Measurements from ENCODE around the gene ZNF614. TPM values are rescaled to one million over a fixed set of nuclear protein-coding genes. Genes with fewer than 3 reads are reported as not detected.
"Not testable (repeated sequence)": the region's sequence is repeated elsewhere in the genome, so short reads cannot be mapped to it uniquely, and the experiment has no call there.

Gene ZNF614
- total and polyA plus RNA-seq, 9 donors: 6.3 to 10.2 (median 8.6) TPM

GRCh38 chr19:52039169-52039568 lies 11.0 kb upstream of the ZNF614 start:
- no peak overlapping the region for H3K4me3 ChIP-seq (ENCODE audit: low read length)
- peaks cover 59% of the 10 kb centered on the region for H3K9me3 ChIP-seq (replicated peaks; ENCODE audit: control insufficient read depth, low read depth, low read length)
- no peak for DNase-seq
- H3K27ac ChIP-seq (ENCODE audit: low read length): no peak overlapping the region
- no peaks in the 10 kb centered on the region for H3K4me1 ChIP-seq (ENCODE audit: control insufficient read depth, insufficient read depth, low read length)
- no CpG with 5 or more reads among the region's 4 CpGs for WGBS (ENCODE audit: insufficient coverage)
- peaks cover 66% of the 10 kb centered on the region for H3K36me3 ChIP-seq (ENCODE audit: control insufficient read depth, insufficient read depth, low read length)
- H3K27me3 ChIP-seq (ENCODE audit: control insufficient read depth, insufficient read depth, low read length): no peaks in the 10 kb centered on the region

GRCh38 chr19:52034051-52034728 lies 6.0 kb upstream of the ZNF614 start:
- peaks cover 55% of the 10 kb centered on the region for H3K36me3 ChIP-seq (ENCODE audit: control insufficient read depth, insufficient read depth, low read length)
- no peak overlapping the region for H3K4me3 ChIP-seq (ENCODE audit: low read length)
- no peaks in the 10 kb centered on the region for H3K27me3 ChIP-seq (ENCODE audit: control insufficient read depth, insufficient read depth, low read length)
- 100% methylated on average over 5 of the region's 12 CpGs for WGBS (ENCODE audit: insufficient coverage)
- H3K9me3 ChIP-seq (replicated peaks; ENCODE audit: control insufficient read depth, low read depth, low read length): peaks cover 73% of the 10 kb centered on the region
- DNase-seq: no peak
- H3K4me1 ChIP-seq (ENCODE audit: control insufficient read depth, insufficient read depth, low read length): no peaks in the 10 kb centered on the region
- no peak overlapping the region for H3K27ac ChIP-seq (ENCODE audit: low read length)

DNA sequence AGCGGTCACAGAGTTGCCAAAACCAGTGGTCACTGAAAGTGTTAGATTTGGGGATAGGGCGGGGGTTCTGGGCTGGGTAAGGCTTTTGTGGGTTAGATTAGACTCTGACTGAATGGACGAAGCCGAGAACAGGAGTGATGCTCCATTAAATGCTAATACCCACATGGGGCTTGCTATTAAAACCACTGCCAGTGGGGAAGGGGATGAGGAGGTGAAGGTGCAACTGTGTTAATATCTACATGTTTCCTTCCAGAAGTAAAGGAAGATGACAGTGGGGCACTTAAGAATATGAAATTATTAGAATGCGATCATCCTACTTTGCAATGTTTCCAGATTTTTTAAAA lies 573 bp upstream of the ZNF614 start:
- Histone ChIP-seq H3K27me3 (ENCODE audit: control insufficient read depth, insufficient read depth, low read length) (no peaks in the 10 kb centered on the region), H3K27ac (ENCODE audit: low read length) (peak overlapping the region; percentile 95), H3K36me3 (ENCODE audit: control insufficient read depth, insufficient read depth, low read length) (peaks cover 34% of the 10 kb centered on the region), H3K4me1 (ENCODE audit: control insufficient read depth, insufficient read depth, low read length) (peaks cover 2% of the 10 kb centered on the region), H3K9me3 (replicated peaks; ENCODE audit: control insufficient read depth, low read depth, low read length) (peaks cover 37% of the 10 kb centered on the region), H3K4me3 (ENCODE audit: low read length) (peak overlapping the region; percentile 63)
- WGBS (ENCODE audit: insufficient coverage): 0% methylated on average over 1 of the region's 5 CpGs
- DNase-seq: no peak

- 93% methylated on average over 6 of the region's 15 CpGs for WGBS (ENCODE audit: insufficient coverage)
- H3K27ac ChIP-seq (ENCODE audit: low read length); H3K4me3 ChIP-seq (ENCODE audit: low read length); H3K4me1 ChIP-seq (ENCODE audit: control insufficient read depth, insufficient read depth, low read length); H3K27me3 ChIP-seq (ENCODE audit: control insufficient read depth, insufficient read depth, low read length); DNase-seq: not testable (repeated sequence)
- H3K36me3 ChIP-seq (ENCODE audit: control insufficient read depth, insufficient read depth, low read length): peaks cover 44% of the 10 kb centered on the region
- H3K9me3 ChIP-seq (replicated peaks; ENCODE audit: control insufficient read depth, low read depth, low read length): peaks cover 33% of the 10 kb centered on the region
These were observed 1.8 kb downstream of the ZNF614 start for GRCh38 chr19:52026255-52026990.

DNA sequence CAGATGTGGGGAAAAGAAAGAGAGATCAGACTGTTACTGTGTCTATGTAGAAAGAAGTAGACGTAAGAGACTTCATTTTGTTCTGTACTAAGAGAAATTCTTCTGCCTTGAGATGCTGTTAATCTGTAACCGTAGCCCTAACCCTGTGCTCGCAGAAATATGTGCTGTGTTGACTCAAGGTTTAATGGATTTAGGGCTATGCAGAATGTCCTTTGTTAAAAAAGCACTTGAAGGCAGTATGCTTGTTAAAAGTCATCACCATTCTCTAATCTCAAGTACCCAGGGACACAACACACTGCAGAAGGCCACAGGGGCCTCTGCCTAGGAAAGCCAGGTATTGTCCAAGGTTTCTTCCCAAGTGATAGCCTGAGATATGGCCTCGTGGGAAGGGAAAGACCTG lies 3.7 kb downstream of the ZNF614 start:
- not testable (repeated sequence) for H3K27ac ChIP-seq (ENCODE audit: low read length); H3K27me3 ChIP-seq (ENCODE audit: control insufficient read depth, insufficient read depth, low read length); H3K4me3 ChIP-seq (ENCODE audit: low read length); DNase-seq; H3K4me1 ChIP-seq (ENCODE audit: control insufficient read depth, insufficient read depth, low read length)
- H3K36me3 ChIP-seq (ENCODE audit: control insufficient read depth, insufficient read depth, low read length): peaks cover 58% of the 10 kb centered on the region
- WGBS (ENCODE audit: insufficient coverage): 94% methylated on average over 2 of the region's 4 CpGs
- H3K9me3 ChIP-seq (replicated peaks; ENCODE audit: control insufficient read depth, low read depth, low read length): peaks cover 32% of the 10 kb centered on the region

GRCh38 chr19:52022193-52022592 lies 6.0 kb downstream of the ZNF614 start:
- 93% methylated on average over 13 of the region's 15 CpGs for WGBS (ENCODE audit: insufficient coverage)
- H3K27me3 ChIP-seq (ENCODE audit: control insufficient read depth, insufficient read depth, low read length): no peaks in the 10 kb centered on the region
- H3K4me1 ChIP-seq (ENCODE audit: control insufficient read depth, insufficient read depth, low read length): no peaks in the 10 kb centered on the region
- peaks cover 37% of the 10 kb centered on the region for H3K9me3 ChIP-seq (replicated peaks; ENCODE audit: control insufficient read depth, low read depth, low read length)
- H3K36me3 ChIP-seq (ENCODE audit: control insufficient read depth, insufficient read depth, low read length): peaks cover 67% of the 10 kb centered on the region
- no peak overlapping the region for H3K27ac ChIP-seq (ENCODE audit: low read length)
- DNase-seq: no peak
- no peak overlapping the region for H3K4me3 ChIP-seq (ENCODE audit: low read length)

DNA sequence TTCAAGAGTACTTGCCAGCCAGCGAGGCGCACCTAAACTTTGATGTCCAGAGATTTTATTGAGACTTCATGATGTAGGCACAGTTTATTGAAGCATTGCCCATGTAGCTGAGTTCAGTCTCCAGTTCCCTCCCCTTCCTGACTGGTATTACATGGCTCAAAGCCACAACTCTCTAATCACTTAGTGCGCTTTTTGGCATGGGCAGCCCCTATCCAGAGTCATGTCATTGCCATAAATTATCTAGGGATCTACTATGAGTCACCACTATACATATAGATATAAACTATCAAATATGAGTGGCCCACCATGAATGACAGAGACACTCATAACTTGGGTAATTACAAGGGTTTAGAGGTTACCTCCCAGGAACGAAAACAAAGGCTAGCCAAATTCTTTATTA lies 7.7 kb downstream of the ZNF614 start:
- no peaks in the 10 kb centered on the region for H3K27me3 ChIP-seq (ENCODE audit: control insufficient read depth, insufficient read depth, low read length)
- H3K36me3 ChIP-seq (ENCODE audit: control insufficient read depth, insufficient read depth, low read length): peaks cover 75% of the 10 kb centered on the region
- WGBS (ENCODE audit: insufficient coverage): no CpG with 5 or more reads among the region's 4 CpGs
- H3K27ac ChIP-seq (ENCODE audit: low read length): no peak overlapping the region
- H3K4me3 ChIP-seq (ENCODE audit: low read length): no peak overlapping the region
- peaks cover 48% of the 10 kb centered on the region for H3K9me3 ChIP-seq (replicated peaks; ENCODE audit: control insufficient read depth, low read depth, low read length)
- H3K4me1 ChIP-seq (ENCODE audit: control insufficient read depth, insufficient read depth, low read length): no peaks in the 10 kb centered on the region
- no peak for DNase-seq

DNA sequence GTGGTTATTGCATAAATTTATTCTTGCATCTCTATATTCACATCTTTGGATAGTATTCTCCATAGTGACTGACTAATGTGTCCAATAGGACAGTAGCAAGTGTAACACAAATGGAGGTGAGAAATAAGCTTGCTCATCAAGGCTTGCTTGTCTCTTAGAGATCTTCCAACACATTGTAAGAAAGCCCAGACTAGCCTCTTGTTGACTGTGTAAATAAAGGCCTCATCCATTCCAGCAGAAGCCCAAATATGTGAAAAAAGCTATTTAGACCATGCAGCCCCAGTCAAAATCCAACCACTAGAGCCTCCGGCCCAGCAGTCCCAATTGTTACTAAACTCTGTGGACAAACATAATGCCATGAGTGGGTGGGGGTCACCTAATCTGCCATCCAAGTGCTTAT lies 17.5 kb downstream of the ZNF614 start:
- DNase-seq: no peak
- no peaks in the 10 kb centered on the region for H3K27me3 ChIP-seq (ENCODE audit: control insufficient read depth, insufficient read depth, low read length)
- H3K27ac ChIP-seq (ENCODE audit: low read length): no peak overlapping the region
- peaks cover 4% of the 10 kb centered on the region for H3K36me3 ChIP-seq (ENCODE audit: control insufficient read depth, insufficient read depth, low read length)
- peaks cover 9% of the 10 kb centered on the region for H3K9me3 ChIP-seq (replicated peaks; ENCODE audit: control insufficient read depth, low read depth, low read length)
- H3K4me3 ChIP-seq (ENCODE audit: low read length): no peak overlapping the region
- WGBS (ENCODE audit: insufficient coverage): no CpG with 5 or more reads among the region's 1 CpG
- peaks cover 5% of the 10 kb centered on the region for H3K4me1 ChIP-seq (ENCODE audit: control insufficient read depth, insufficient read depth, low read length)

DNA sequence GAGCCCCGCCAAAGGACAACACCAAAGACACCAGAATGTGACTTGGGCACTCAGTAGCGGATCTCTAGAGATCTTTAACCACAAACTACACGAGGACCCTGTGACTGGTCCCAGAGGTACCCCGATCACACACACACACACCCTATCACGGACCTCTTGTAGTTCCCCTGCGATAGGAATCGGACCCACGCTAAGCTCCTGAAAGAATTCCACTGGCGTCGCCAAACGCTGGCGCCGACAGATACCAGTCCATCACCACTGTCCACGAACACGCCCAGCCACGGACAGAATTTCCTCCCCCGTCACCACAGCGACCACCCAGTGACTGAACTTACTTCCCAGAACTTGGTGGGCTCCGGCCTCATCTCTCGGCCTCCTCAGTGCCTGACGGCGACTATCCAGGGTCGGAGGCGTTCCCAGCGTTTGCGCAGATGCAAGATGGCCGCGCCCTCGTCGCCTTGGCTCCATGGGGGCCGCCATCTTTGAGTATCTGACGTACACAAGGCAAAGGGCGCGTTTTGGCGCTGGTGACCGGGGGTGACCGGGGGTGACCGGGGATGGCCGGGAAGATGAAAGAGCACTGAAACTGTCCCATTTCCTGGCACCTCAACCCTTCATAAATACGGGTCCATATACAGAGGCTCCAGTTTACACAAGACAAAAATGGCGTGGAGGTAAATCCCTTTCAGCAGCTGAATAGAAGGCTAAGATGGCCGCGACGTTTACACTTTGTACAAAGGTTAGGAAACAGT lies 20.2 kb downstream of the ZNF614 start, which contains the start of gene ZNF615:
Gene ZNF615, minus strand, starts transcription at position 406 of the 752 bp plus-strand sequence. CDS start 4,500 bp downstream, outside the sequence.
- Histone ChIP-seq H3K9me3 (replicated peaks; ENCODE audit: control insufficient read depth, low read depth, low read length) (peaks cover 14% of the 10 kb centered on the region), H3K27me3 (ENCODE audit: control insufficient read depth, insufficient read depth, low read length) (no peaks in the 10 kb centered on the region), H3K4me1 (ENCODE audit: control insufficient read depth, insufficient read depth, low read length) (peaks cover 5% of the 10 kb centered on the region), H3K4me3 (ENCODE audit: low read length) (peak within 1 kb of the TSS; percentile 91), H3K27ac (ENCODE audit: low read length) (peak within 1 kb of the TSS; percentile 79), H3K36me3 (ENCODE audit: control insufficient read depth, insufficient read depth, low read length) (peaks cover 5% of the 10 kb centered on the region)
- DNase-seq: peak; percentile 97
- 0% methylated on average over 31 of the region's 44 CpGs for WGBS (ENCODE audit: insufficient coverage)

- DNase-seq: no peak
These were observed 20.8 kb downstream of the ZNF614 start for GRCh38 chr19:52007451-52007805.

More at GRCh38 chr19:52007451-52007805, 20.8 kb downstream of the ZNF614 start:
- WGBS (ENCODE audit: insufficient coverage): under 1% methylated on average over 9 of the region's 9 CpGs
- Histone ChIP-seq H3K9me3 (replicated peaks; ENCODE audit: control insufficient read depth, low read depth, low read length) (peaks cover 14% of the 10 kb centered on the region), H3K27ac (ENCODE audit: low read length) (peak overlapping the region; percentile 79), H3K4me3 (ENCODE audit: low read length) (peak overlapping the region; percentile 91), H3K4me1 (ENCODE audit: control insufficient read depth, insufficient read depth, low read length) (peaks cover 5% of the 10 kb centered on the region), H3K36me3 (ENCODE audit: control insufficient read depth, insufficient read depth, low read length) (peaks cover 3% of the 10 kb centered on the region), H3K27me3 (ENCODE audit: control insufficient read depth, insufficient read depth, low read length) (no peaks in the 10 kb centered on the region)

All from muscle of leg (tissue), 11 donors.